Measurements from ENCODE around the gene PMEPA1.

DNA sequence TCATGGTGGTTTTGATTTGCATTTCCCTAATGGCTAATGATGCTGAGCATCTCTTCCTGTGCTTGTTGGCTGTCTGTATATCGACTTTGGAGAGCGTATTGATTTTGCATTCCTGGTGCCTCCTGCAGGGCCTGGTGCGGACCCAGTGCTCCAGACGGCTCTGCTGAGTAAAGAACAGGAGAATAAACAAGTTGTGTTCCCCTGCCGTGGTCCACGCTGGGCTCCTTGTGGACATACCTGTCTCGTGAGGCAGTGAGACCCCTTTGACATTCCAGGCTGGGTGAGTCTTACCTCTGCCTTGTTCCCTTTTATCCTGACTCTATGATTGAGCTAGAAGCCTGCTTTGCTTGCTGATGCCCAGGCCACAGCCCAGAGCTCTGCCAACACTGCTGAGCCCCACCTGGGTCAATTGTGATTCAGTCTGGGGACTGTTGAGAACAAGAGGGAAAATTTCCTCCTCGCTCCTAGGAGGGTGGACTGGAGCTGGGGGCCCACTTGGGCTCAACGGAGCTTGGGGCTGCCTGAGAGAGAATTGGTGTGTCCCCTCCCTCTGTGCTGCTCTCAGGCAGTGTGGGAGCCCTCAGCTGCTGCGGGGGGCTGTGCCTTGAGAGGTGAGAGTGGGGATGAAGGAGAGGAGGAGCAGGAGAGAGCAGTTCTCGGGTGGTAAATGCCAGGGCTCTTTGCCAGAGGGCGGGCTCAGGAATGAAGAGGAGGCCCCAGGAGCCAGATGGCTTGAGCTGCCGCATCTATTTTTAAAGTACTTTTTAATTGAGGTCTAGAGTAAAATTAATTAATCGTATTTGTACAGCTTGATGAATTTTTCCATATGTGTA, 43.7 kb upstream of the PMEPA1 start:
- TF ChIP-seq POLR2A (IDR thresholded peaks at IDR 0.05) (no peak), CTCF (IDR thresholded peaks at IDR 0.05) (no peak)

Measured in Peyer's patch (tissue), 4 donors.